SK-N-DZ (cell line): ENCODE data around the gene G6PC3. TPM values are rescaled to one million over a fixed set of nuclear protein-coding genes. Genes with fewer than 3 reads are reported as not detected.
"Not testable (repeated sequence)": the region's sequence is repeated elsewhere in the genome, so short reads cannot be mapped to it uniquely, and the experiment has no call there.

Experiments used
- DNase-seq: peaks from one replicate; pipeline ENCODE4 v3.0.0-alpha.2; 2015; ENCODE audit warnings: low spot score
- polyA plus RNA-seq, 2 experiments: library from polyadenylated mRNA; depleted of rRNA; stranded (reverse); fragments of >200 nt; gene quantifications; 2 replicates each; pipeline ENCODE4 v1.2.3, GENCODE V29; 2014

The G6PC3 gene
- polyA plus RNA-seq (2014; cell fraction: cytosol; rRNA removed), result 60.7 and 63.3 TPM in 2 replicates
- polyA plus RNA-seq (2014; cell fraction: nucleus; rRNA removed), result 29.9 and 36.7 TPM in 2 replicates

- DNase-seq, result peak; percentile 100
Observed at GRCh38 chr17:44070455-44071197, at the start of gene G6PC3. G6PC3 (plus strand) TSS chr17:44070735; CDS start chr17:44070966, 231 bp downstream.

- not testable (repeated sequence) for DNase-seq
Observed at GRCh38 chr17:44021227-44021626, 49.3 kb upstream of the G6PC3 start.

- no peak for DNase-seq
Observed at GRCh38 chr17:44022246-44022645, 48.3 kb upstream of the G6PC3 start.

GRCh38 chr17:44023545-44024270 is 46.8 kb upstream of the G6PC3 start:
- DNase-seq, result no peak

GRCh38 chr17:44024271-44024663 is 46.3 kb upstream of the G6PC3 start:
- peak; percentile 57 for DNase-seq

GRCh38 chr17:44024853-44025252 is 45.7 kb upstream of the G6PC3 start:
- DNase-seq, result no peak

- no peak for DNase-seq
Observed at GRCh38 chr17:44029736-44030135, 40.8 kb upstream of the G6PC3 start.

GRCh38 chr17:44030482-44030881 is 40.1 kb upstream of the G6PC3 start:
- DNase-seq, result no peak

- no peak for DNase-seq
Observed at GRCh38 chr17:44033861-44034408, 36.6 kb upstream of the G6PC3 start.

- not testable (repeated sequence) for DNase-seq
Observed at GRCh38 chr17:44034688-44035087, 35.8 kb upstream of the G6PC3 start.

- no peak for DNase-seq
Observed at GRCh38 chr17:44037471-44037870, 33.1 kb upstream of the G6PC3 start.

GRCh38 chr17:44038604-44039011 is 31.9 kb upstream of the G6PC3 start:
- DNase-seq, result no peak

- DNase-seq, result no peak
Observed at GRCh38 chr17:44039829-44040635, 30.5 kb upstream of the G6PC3 start.

- DNase-seq, result no peak
Observed at GRCh38 chr17:44043272-44043696, 27.3 kb upstream of the G6PC3 start.

- no peak for DNase-seq
Observed at GRCh38 chr17:44044071-44044470, 26.5 kb upstream of the G6PC3 start.

GRCh38 chr17:44045486-44045885 is 25.0 kb upstream of the G6PC3 start:
- no peak for DNase-seq

GRCh38 chr17:44046893-44047292 is 23.6 kb upstream of the G6PC3 start:
- not testable (repeated sequence) for DNase-seq

GRCh38 chr17:44049294-44050060 is 21.1 kb upstream of the G6PC3 start:
- DNase-seq, result no peak

- DNase-seq, result no peak
Observed at GRCh38 chr17:44053125-44053872, 17.2 kb upstream of the G6PC3 start.
